ENCODE data around the gene RASSF8. TPM values are rescaled to one million over a fixed set of nuclear protein-coding genes. Genes with fewer than 3 reads are reported as not detected.

RASSF8 gene
- total and polyA plus RNA-seq, 2 of the 8 experiments (the other 6 are each of a cell fraction or from before 2014, with no cell fraction given) = 6.4 to 46.7 TPM

DNA sequence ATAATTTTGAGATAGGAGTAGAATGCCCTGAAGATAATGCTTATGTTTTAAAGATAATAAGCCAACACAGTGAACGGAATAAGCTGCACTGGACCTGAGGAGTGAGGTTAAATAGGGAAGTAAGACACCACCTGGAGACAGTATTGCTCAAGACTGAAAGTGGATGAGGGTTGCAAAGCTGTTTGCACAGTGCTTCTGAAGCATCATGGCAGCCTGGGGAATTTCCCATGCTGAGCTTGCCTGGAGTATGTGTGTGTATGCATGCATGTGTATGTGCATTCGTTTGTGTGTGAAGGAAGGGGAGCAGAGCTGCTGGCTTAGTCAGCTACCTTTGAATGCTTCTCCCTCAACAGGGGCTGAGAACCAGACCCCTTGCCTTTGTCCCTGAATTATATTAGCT lies 130.5 kb downstream of the RASSF8 start:
- Histone ChIP-seq H3K27ac (ENCODE audit: low read depth, low read length) (no peak overlapping the region), H2BK20ac (ENCODE audit: low read length) (no peak overlapping the region), H4K8ac (ENCODE audit: extremely low read depth, insufficient read depth, low read length) (no peak overlapping the region), H4K20me1 (replicated peaks in 1 of 2; ENCODE audit: control insufficient read depth in 1 of 2, insufficient read depth in 2 of 2, low read length in 2 of 2) (no peaks in the 10 kb centered on the region), H2BK120ac (replicated peaks; ENCODE audit: low read depth, low read length) (no peak overlapping the region), H4K5ac (ENCODE audit: insufficient read length, low read depth, low read length) (no peak overlapping the region), H2BK5ac (ENCODE audit: low read depth, low read length) (no peak overlapping the region), H2AK5ac (ENCODE audit: low read depth, low read length) (0 out of 2 replicates have a peak overlapping the region, but pooled peaks have one; percentile 90), H3K9ac (replicated peaks in 1 of 4; ENCODE audit: extremely low read depth in 1 of 4, low read depth in 3 of 4, low read length in 3 of 4) (no peak overlapping the region), H3K4me2 (ENCODE audit: insufficient read depth in 1 of 2, low read depth in 2 of 2, low read length in 2 of 2) (no peak overlapping the region), H3K4me3 (ENCODE audit: extremely low read depth in 1 of 4, insufficient read depth in 2 of 4, low read depth in 3 of 4, low read length in 4 of 4) (no peak overlapping the region), H3K36me3 (ENCODE audit: control insufficient read depth in 2 of 4, insufficient read depth in 4 of 4, low read length in 3 of 4) (no peaks in the 10 kb centered on the region), H3K56ac (replicated peaks; ENCODE audit: insufficient read length, low read depth, low read length) (no peak overlapping the region), H3K27me3 (replicated peaks in 1 of 4; ENCODE audit: control insufficient read depth in 3 of 4, extremely low read depth in 1 of 4, insufficient read depth in 3 of 4, low read length in 3 of 4) (no peaks in the 10 kb centered on the region), H2BK12ac (ENCODE audit: low read depth, low read length) (0 out of 2 replicates have a peak overlapping the region, but pooled peaks have one; percentile 39), H2AFZ (ENCODE audit: low read length) (no peak overlapping the region), H3K4ac (replicated peaks; ENCODE audit: insufficient read length, low read depth, low read length) (no peak overlapping the region), H2BK15ac (ENCODE audit: low read length) (0 out of 2 replicates have a peak overlapping the region, but pooled peaks have one; percentile 95), H3K23ac (ENCODE audit: insufficient read length) (no peak overlapping the region), H3K4me1 (replicated peaks in 1 of 4; ENCODE audit: control insufficient read depth in 3 of 4, insufficient read depth in 4 of 4, low read length in 3 of 4) (no peaks in the 10 kb centered on the region), H3K23me2 (ENCODE audit: low read depth, low read length) (no peaks in the 10 kb centered on the region), H4K91ac (replicated peaks; ENCODE audit: insufficient read length, low read length) (peak overlapping the region; percentile 11), H3K18ac (ENCODE audit: extremely low read depth, low read length) (no peak overlapping the region), H3K79me2 (ENCODE audit: control insufficient read depth in 1 of 2, insufficient read depth in 2 of 2, low read length in 2 of 2) (no peaks in the 10 kb centered on the region), H3K9me3 (ENCODE audit: insufficient read depth in 2 of 2, low read depth in 1 of 2, low read length in 1 of 2) (no peaks in the 10 kb centered on the region), H3K79me1 (ENCODE audit: low read depth, low read length) (no peaks in the 10 kb centered on the region), H3K14ac (ENCODE audit: insufficient read length) (no peak overlapping the region)
- DNase-seq (ENCODE audit: low read depth in 1 of 2, low spot score in 2 of 2) = no peak
- POLR2A ChIA-PET (ENCODE audit: partially characterized antibody) = no interaction called here
- CTCF ChIA-PET (ENCODE audit: partially characterized antibody) = interaction anchor here (0.7 to 2.4 kb wide), 7 partner anchors 8 to 652 kb away, joined by 3 to 10 read pairs (median 4); no protein-coding TSS in a partner anchor
- FAIRE-seq = no peak
- 84% methylated on average over 2 of the region's 2 CpGs; no CpG with 5 or more reads in 1 of the 2 experiments for WGBS, 2 experiments (ENCODE audit: extremely low coverage in 1 of 2, insufficient coverage in 1 of 2, insufficient read length in 1 of 2, insufficient replicate concordance in 2 of 2, low coverage in 1 of 2, low lambda C conversion rate in 2 of 2, missing lambda C conversion rate in 1 of 2)
- TF ChIP-seq ASH2L (IDR thresholded peaks at IDR 0.05; ENCODE audit: low read length) (no peak), TCF12 (IDR thresholded peaks at IDR 0.05; ENCODE audit: low read depth, low read length) (no peak), RAD21 (IDR thresholded peaks at IDR 0.05 in 1 of 2, conservative IDR thresholded peaks at IDR 0.05 in 1 of 2; ENCODE audit: low read depth in 2 of 2, low read length in 2 of 2) (no peak), SIN3A (conservative IDR thresholded peaks at IDR 0.05 in 1 of 2, IDR thresholded peaks at IDR 0.05 in 1 of 2; ENCODE audit: low read depth in 1 of 2, low read length in 2 of 2) (no peak), POLR2A (IDR thresholded peaks at IDR 0.05; ENCODE audit: control extremely low read depth in 1 of 2, low read depth in 2 of 2, low read length in 2 of 2) (no peak), ZNF274 (IDR thresholded peaks at IDR 0.05; ENCODE audit: borderline replicate concordance, extremely low read depth, low read length) (no peak), GTF2F1 (IDR thresholded peaks at IDR 0.05; ENCODE audit: borderline replicate concordance, low read depth, low read length) (no peak), POLR2AphosphoS5 (IDR thresholded peaks at IDR 0.05; ENCODE audit: low read depth, low read length) (no peak), SP4 (IDR thresholded peaks at IDR 0.05; ENCODE audit: low read length) (no peak), CHD1 (IDR thresholded peaks at IDR 0.05; ENCODE audit: low read depth, low read length) (no peak), NRF1 (IDR thresholded peaks at IDR 0.05; ENCODE audit: low read depth, low read length) (no peak)
- TF ChIP-seq, protein P1, sequence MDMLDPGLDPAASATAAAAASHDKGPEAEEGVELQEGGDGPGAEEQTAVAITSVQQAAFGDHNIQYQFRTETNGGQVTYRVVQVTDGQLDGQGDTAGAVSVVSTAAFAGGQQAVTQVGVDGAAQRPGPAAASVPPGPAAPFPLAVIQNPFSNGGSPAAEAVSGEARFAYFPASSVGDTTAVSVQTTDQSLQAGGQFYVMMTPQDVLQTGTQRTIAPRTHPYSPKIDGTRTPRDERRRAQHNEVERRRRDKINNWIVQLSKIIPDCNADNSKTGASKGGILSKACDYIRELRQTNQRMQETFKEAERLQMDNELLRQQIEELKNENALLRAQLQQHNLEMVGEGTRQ (IDR thresholded peaks at IDR 0.05; ENCODE audit: low read length) = no peak
- TF ChIP-seq, protein P2, sequence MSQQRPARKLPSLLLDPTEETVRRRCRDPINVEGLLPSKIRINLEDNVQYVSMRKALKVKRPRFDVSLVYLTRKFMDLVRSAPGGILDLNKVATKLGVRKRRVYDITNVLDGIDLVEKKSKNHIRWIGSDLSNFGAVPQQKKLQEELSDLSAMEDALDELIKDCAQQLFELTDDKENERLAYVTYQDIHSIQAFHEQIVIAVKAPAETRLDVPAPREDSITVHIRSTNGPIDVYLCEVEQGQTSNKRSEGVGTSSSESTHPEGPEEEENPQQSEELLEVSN (IDR thresholded peaks at IDR 0.05) = no peak
